Breast epithelium (tissue), 4 donors: ENCODE results near the gene TMEM45B. TPM values are rescaled to one million over a fixed set of nuclear protein-coding genes. Genes with fewer than 3 reads are reported as not detected.

Experiments
- DNase-seq, 2 donors: peaks; one replicate each; pipeline ENCODE4 v3.0.0-alpha.2; 2019; ENCODE audit warnings: low spot score in 2 of 2
- H3K27ac ChIP-seq, 2 donors: fragments of 200-600 bp; sonication (generic) in 1 of 2; one replicate each; pipeline ENCODE4 v1.5.1; 2016 to 2019; ENCODE audit warnings: mild to moderate bottlenecking in 1 of 2
- H3K27me3 ChIP-seq, 2 donors: fragments of 200-600 bp; sonication (generic) in 1 of 2; one replicate each; pipeline versions ENCODE4 v1.5.1 to v1.6.0; 2017 to 2019; ENCODE audit warnings: control low read depth in 1 of 2, mild to moderate bottlenecking in 1 of 2
- H3K36me3 ChIP-seq: fragments of 200-600 bp; one replicate; pipeline ENCODE4 v1.5.1; 2019
- H3K4me1 ChIP-seq, 2 donors: fragments of 200-600 bp; sonication (generic); one replicate each; pipeline ENCODE4 v1.5.1; 2016 to 2019; ENCODE audit warnings: control low read depth in 1 of 2
- H3K4me3 ChIP-seq, 3 donors: fragments of 200-600 bp; sonication (generic); 1 replicate in 2 of 3; 2 replicates in 1 of 3; pipeline ENCODE4 v1.5.1; 2016 to 2019; ENCODE audit warnings: mild to moderate bottlenecking in 3 of 3, moderate library complexity in 2 of 3
- H3K9me3 ChIP-seq, 2 donors: fragments of 200-600 bp; sonication (generic) in 1 of 2; one replicate each; pipeline ENCODE4 v1.5.1; 2016 to 2019; ENCODE audit warnings: control low read depth in 1 of 2
- CTCF ChIP-seq, 3 donors: fragments of 450-650 bp; IDR thresholded peaks; one replicate each; pipeline ENCODE4 v1.5.1; 2016 to 2017; ENCODE audit warnings: antibody characterized with exemption in 3 of 3, mild to moderate bottlenecking in 3 of 3, moderate library complexity in 3 of 3
- POLR2A ChIP-seq: fragments of 450-650 bp; IDR thresholded peaks from one replicate; pipeline ENCODE4 v1.6.1; 2016; ENCODE audit warnings: antibody characterized with exemption, mild to moderate bottlenecking, moderate library complexity
- POLR2AphosphoS5 ChIP-seq, 3 donors: sonication (generic); formaldehyde crosslinking; IDR thresholded peaks; one replicate each; pipeline ENCODE4 v1.6.1; 2017; ENCODE audit warnings: antibody characterized with exemption in 3 of 3
- intact Hi-C: fragments of 100-400 bp; cut with DNase I; formaldehyde crosslinking; loops from one replicate; pipeline ENCODE4 v1.15.1; 2023; ENCODE audit warnings: low total_unique reads
- total RNA-seq, 3 donors: library from RNA; depleted of rRNA; stranded (reverse); fragments of >200 nt; gene quantifications; one replicate each; pipeline ENCODE4 v1.1.0, GENCODE V29; 2016

The TMEM45B gene
- total RNA-seq, 3 donors from 2014 or later, result 7.3 to 11.8 TPM; not detected in 1

GRCh38 chr11:129894278-129895125 lies 78.9 kb downstream of the TMEM45B start:
- DNase-seq, result no peak
- intact Hi-C loops, result no loop called here
- Histone ChIP-seq H3K36me3 (no peaks in the 10 kb centered on the region), H3K9me3 (no peaks in the 10 kb centered on the region), H3K4me3 (peak overlapping the region; percentile 82 to 96 (median 95)), H3K27ac (peak overlapping the region; percentile 86 to 89), H3K4me1 (no peaks in the 10 kb centered on the region), H3K27me3 (no peaks in the 10 kb centered on the region)
- TF ChIP-seq CTCF (IDR thresholded peaks at IDR 0.05) (no peak), POLR2A (no peak), POLR2AphosphoS5 (IDR thresholded peaks at IDR 0.05) (no peak)

- Histone ChIP-seq H3K27ac (peak within 1 kb of the TSS; percentile 86 to 89), H3K9me3 (no peaks in the 10 kb centered on the region), H3K36me3 (no peaks in the 10 kb centered on the region), H3K4me1 (no peaks in the 10 kb centered on the region), H3K4me3 (peak within 1 kb of the TSS; percentile 82 to 96 (median 95)), H3K27me3 (no peaks in the 10 kb centered on the region)
- TF ChIP-seq POLR2AphosphoS5 (IDR thresholded peaks at IDR 0.05) (peak; percentile 11 to 60 (median 44)), CTCF (IDR thresholded peaks at IDR 0.05) (no peak), POLR2A (peak; percentile 31)
- peak; percentile 69 to 85 for DNase-seq
- intact Hi-C loops, result no loop called here
Observed at GRCh38 chr11:129895126-129896041, 79.7 kb downstream of the TMEM45B start, which contains the start of gene NFRKB. Gene NFRKB, minus strand, starts transcription at chr11:129895578. Its CDS starts 2,729 bp downstream, at chr11:129892849.

DNA sequence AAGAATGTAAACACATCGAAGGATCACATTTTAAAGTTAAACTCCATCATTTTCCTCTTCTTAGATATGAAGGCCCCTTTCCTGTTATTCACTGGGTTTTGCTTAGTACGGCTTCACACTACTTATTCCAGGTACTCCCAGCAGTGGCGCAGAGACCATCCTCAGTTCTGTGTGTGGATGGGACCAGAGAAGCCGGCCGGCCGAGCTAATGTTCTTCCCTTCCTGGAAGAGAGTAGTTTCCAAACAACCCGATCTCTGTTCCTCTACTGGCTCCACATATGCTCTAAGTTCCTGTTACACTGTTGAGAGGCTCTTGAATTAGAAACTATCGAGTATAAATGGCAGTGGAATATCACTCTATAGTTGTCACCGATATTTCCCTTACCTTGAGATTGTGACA lies 80.4 kb downstream of the TMEM45B start:
- H3K27ac ChIP-seq, result peak overlapping the region; percentile 86 to 89
- H3K36me3 ChIP-seq, result no peaks in the 10 kb centered on the region
- H3K4me1 ChIP-seq, result no peaks in the 10 kb centered on the region
- H3K9me3 ChIP-seq, result no peaks in the 10 kb centered on the region
- no peaks in the 10 kb centered on the region for H3K27me3 ChIP-seq
- DNase-seq, result no peak
- intact Hi-C loops, result no loop called here
- peak overlapping the region; percentile 82 to 96 (median 95) for H3K4me3 ChIP-seq
- TF ChIP-seq CTCF (IDR thresholded peaks at IDR 0.05) (no peak), POLR2AphosphoS5 (IDR thresholded peaks at IDR 0.05) (no peak), POLR2A (no peak)

- intact Hi-C loops, result loop anchor here (10.0 kb wide), 1 partner anchor 779 kb away; no protein-coding TSS in a partner anchor
- DNase-seq, result no peak
Observed at GRCh38 chr11:129905402-129905801, 89.8 kb downstream of the TMEM45B start.

More at GRCh38 chr11:129905402-129905801, 89.8 kb downstream of the TMEM45B start:
- TF ChIP-seq POLR2A, result no peak
- TF ChIP-seq POLR2AphosphoS5 (IDR thresholded peaks at IDR 0.05), result no peak
- TF ChIP-seq CTCF (IDR thresholded peaks at IDR 0.05), result no peak
- H3K36me3 ChIP-seq, result peaks cover 5% of the 10 kb centered on the region
- no peaks in the 10 kb centered on the region for H3K9me3 ChIP-seq
- no peak overlapping the region for H3K4me3 ChIP-seq
- no peaks in the 10 kb centered on the region for H3K27me3 ChIP-seq
- H3K4me1 ChIP-seq, result no peaks in the 10 kb centered on the region
- H3K27ac ChIP-seq, result no peak overlapping the region

Other genes starting within 250 kb of the TMEM45B start
- 10 to 100 TPM; 30.2 to 45.2 (median 44.2) TPM for gene NFRKB, start 79.7 kb downstream of the TMEM45B start, total RNA-seq
- 10 to 100 TPM in 2 of 3 donors, 1 to 10 TPM in 1; 4.5 to 15.2 (median 10.8) TPM for gene PRDM10, start 187.0 kb downstream of the TMEM45B start, total RNA-seq